NOMO-1 (cell line): ENCODE measurements around the gene C19orf25.
"Not testable (repeated sequence)": the region's sequence is repeated elsewhere in the genome, so short reads cannot be mapped to it uniquely, and the experiment has no call there.

Experiments used
- DNase-seq, 2 experiments: peaks; one replicate each; lab custom pipeline; 2025; ENCODE audit not compliant: unreplicated experiment in 2 of 2; lab: John Stamatoyannopoulos, UW

Gene C19orf25

GRCh38 chr19:1478934-1479707, at the start of gene C19orf25:
Gene C19orf25 (minus strand): TSS chr19:1479215. CDS start chr19:1478903, 312 bp downstream.
- DNase-seq: peak; percentile 93 to 95

GRCh38 chr19:1527650-1528309, 48.8 kb upstream of the C19orf25 start:
- DNase-seq: no peak

- no peak for DNase-seq
Measured at GRCh38 chr19:1526979-1527649, 48.1 kb upstream of the C19orf25 start.

DNA sequence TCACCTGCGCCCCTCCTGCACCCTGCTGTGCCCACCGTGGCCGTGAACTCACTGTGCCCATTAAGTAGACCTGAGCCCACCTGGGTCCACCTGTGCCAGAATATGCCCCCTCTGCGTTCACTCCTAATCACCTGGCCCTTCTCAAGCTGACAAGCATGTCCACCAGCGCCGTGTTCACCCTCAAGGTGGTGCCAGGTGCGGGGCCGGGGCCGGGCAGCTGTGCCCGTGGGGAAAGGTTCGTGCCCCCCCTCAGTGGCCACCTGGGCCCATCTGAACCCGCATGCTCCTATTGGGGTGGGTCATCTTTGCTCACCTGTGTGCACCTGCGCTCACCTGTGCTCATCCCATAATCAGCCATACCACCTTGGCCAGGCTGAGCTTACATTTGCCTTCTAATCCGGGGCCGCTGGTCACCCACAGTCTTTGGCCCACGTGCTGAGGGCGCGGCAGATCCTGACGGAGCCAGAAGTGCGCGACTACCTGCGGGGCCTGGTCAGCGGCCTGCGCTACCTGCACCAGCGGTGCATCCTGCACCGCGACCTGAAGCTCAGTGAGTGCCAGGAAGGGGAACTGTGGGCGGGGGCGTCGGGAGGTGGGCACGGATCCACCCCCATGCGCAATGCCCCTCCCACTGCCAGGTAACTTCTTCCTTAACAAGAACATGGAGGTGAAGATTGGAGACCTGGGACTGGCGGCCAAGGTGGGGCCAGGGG, 47.2 kb upstream of the C19orf25 start:
- no peak for DNase-seq

DNA sequence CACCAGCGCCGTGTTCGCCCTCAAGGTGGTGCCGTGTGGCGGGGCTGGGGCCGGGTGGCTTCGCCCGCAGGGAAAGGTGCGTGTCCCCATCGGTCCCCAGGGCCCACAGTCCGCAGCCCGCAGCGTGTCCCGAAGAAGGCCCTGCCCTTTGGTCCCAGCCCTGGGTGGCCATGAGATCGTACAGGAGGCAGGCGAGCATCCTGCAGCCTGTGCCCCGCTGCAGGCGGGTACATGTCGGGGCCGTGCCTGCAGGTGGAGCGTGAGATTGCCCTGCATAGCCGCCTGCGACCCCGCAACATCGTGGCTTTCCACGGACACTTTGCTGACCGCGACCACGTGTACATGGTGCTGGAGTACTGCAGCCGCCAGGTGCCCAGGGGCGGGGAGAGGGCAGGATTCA, 46.3 kb upstream of the C19orf25 start:
- DNase-seq: no peak

DNA sequence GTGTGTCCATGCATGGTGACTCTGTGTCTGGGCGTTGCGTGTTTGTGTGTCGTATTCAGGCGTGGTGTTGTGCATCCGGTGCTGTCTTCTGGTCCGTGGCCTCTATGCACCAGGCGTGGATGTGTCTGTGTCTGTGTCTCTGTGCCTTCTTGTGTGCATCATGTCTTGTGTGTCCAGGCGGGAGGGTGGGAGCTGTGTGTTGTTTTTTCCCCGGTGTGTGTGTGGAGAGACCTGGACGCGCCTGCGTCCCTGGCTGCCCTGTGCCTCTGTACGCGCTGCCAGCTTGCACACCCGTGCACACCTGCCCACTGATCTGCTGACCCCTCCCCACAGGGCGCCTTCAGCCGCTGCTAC, 45.9 kb upstream of the C19orf25 start:
- DNase-seq: no peak

DNA sequence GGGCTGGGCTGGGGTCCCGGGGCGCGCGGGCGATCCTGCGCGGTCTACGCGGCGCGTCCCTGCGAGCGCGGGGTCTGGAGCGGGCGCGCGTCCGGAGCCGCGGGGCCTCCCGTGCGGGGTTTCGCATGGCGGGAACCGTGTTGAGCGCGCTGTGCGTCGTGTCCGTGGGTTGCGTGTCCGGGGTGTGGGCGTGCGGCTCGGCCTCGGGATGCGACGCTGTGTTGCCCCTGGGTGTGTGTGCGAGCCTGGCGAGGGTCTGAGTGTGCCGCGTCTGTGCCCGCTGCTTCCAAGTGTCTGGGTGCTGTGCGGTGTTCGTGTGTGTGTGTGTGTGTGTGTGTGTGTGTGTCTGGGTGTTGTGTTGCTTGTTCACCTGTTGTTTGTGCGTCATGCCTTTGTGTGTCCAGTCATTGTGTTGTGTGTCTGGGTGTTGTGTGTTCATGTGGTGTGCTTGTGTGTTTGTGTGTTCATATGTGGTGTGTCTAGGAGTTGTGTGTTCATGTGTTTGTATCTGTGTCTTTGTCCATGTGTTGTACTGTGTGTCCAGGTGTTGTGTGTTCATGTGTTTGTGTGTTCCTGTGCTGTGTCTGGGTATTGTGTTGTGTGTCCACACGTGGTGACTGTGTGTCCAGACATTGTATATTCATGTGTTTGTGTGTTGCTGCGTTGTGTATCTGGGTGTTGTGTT, 45.4 kb upstream of the C19orf25 start:
- DNase-seq: no peak

DNA sequence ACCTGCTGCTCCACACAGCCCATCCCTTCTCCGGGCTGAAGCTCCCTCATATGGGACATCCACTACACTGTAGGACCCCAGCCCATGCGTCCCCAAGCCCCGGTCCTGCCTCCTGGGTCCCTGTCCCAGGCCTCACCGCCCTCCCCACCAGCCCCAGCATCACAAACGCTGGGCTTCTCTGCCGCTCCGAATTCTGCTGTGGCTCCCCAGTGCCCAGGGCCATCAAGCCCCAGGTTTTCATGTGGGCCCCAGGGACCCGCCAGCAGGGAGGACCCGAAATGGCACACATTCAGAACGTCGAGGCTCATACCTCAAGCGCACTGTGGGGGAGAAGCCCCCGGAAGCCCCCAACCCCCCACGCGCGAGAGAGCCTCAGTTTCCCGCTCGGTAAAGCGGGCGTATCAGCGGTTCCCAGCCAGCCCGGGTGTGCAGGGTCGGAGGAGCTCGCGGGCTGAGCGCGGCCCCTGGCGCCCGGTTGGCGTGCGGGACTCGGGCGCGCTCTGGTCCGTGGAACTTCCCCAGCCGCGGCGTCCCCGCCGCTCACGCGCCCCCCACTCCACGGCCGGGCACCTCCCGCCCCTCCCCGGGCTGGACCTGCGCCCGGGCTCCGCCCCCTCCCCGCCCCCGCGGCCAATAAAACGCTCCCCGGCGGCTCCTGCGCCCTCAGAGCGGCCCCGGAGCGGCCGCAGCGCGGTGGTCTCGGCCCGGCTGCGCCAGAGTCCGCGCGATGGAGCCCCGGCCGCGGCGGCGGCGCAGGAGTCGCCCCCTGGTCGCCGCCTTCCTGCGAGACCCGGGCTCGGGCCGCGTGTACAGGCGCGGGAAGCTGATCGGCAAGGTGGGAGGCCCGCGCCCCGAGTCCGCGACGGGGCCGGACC, 44.6 kb upstream of the C19orf25 start, which contains the start of gene PLK5:
Gene PLK5, plus strand, starts transcription at position 666 of the 875 bp plus-strand sequence. CDS start 2,920 bp downstream, outside the sequence.
- no peak for DNase-seq

DNA sequence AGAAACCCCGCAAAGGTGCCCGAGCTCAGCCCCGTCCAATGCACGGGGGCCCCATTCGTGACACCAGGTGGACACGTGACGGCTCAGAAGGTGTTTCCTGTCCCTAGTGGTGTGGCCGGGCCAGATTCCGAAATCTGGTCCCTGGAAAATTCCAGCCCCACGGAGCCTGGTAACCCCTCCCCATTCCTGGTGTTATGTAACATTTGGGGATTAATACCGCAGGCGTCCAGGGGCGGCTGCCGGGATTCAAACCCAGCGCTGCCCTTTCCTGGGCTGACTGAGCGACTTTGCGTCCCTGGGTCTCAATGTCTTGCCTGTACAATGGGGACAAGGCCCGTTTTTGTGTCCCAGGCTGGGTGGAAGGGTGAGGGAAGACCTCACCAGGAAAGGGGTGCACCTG, 43.8 kb upstream of the C19orf25 start:
- no peak for DNase-seq

- no peak for DNase-seq
Measured at GRCh38 chr19:1522061-1522460, 43.0 kb upstream of the C19orf25 start.

DNA sequence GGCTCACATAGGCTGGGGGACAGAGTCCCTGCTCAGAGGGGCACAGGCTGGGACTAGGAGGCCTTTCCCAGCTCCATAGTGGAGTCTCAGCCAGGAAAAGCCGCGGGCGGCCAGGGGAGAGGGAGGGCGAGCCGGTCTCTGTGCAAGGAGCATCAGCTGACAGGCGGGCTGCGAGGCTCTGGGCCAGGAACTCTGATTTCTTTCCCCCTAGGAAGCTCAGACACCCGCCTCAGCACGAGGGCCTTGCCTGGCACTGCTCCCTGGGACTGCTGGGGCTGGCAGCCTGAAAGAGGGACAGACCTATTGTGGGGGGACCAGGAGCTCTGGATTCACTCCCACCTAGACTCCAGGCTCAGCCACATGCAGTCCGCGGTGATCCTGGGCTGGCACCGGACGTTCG, 42.6 kb upstream of the C19orf25 start:
- no peak for DNase-seq

DNA sequence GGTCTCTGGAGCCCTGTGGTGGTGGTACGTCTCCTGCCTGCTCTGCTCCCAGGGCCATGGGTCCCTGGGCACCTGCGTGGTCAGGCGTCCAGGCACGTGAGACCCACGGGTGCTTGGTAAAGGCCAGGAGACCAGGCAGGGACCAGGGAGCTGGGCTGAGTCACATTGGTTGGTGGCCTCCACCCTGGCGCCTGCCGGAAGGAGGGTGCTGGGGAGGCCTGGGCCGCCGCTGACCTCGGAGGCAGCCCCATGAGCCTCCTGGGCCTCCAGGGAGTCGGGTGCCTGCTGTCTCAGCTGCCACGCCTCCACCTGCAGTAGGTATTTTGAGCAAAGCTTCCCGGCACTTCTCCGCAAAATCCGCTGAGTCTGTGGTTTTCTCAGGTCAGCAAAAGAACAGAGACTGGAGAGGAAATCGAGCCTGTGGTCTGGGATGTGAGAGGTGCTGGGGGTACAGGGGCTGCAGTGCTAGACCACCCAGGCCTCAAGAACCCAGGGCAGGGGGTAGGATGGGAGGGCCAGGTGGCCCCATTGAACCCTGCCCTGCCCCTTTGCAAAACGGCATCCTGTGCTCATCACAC, 41.3 kb upstream of the C19orf25 start:
- DNase-seq: no peak

DNA sequence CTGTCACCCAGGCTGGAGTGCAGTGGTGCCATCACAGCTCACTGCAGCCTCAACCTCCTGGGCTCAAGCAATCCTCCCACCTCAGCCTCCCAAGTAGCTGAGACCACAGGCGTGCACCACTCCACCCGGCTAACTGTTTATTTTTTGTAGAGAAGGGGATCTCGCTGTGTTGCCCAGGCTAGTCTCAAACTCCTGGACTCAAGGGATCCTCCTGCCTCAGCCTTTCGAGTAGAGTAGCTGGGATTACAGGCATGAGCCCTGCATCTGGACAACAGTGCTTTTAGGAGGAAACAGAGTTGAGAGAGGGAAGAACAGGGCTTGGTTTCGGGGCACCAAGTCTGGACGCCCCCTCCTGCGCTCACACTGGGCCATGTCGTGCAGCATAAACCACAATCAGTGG, 40.8 kb upstream of the C19orf25 start:
- not testable (repeated sequence) for DNase-seq

DNA sequence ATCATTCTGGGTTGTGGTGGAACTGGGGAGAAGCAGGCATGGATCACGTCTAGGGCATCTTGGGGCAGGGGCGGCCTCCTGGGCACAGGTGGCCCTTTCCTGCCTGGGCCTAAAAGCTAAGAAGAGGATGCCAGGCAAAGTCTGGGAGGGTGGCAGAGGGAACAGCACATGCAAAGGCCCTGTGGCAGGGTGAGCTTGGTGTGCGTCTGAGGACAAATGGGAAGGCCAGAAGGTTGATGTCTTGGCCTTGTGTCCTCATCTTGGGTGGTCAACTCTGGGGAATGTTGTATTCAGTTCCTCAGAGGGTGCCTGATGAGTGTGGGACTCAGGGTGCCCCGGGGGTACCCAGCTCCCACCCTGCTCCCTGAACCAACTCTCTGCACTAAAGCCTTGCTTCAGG, 39.5 kb upstream of the C19orf25 start:
- no peak for DNase-seq

DNA sequence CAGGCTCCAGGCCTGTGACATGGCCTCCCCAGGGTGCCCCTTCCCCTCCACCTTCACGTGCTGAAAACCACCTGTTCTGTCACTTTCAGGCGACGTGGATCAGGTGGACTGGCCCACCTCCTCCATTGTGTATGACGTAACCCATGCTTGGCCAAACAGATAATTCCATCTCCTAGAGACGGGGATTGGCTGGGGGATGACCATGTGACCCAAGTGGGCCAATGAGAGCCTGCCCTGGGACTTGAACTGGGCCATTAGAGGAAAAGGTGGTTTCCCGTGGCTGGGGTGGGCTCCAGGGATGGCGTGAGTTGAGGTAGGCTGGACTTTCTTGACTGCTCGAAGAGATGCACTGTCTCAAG, 37.4 kb upstream of the C19orf25 start:
- no peak for DNase-seq

DNA sequence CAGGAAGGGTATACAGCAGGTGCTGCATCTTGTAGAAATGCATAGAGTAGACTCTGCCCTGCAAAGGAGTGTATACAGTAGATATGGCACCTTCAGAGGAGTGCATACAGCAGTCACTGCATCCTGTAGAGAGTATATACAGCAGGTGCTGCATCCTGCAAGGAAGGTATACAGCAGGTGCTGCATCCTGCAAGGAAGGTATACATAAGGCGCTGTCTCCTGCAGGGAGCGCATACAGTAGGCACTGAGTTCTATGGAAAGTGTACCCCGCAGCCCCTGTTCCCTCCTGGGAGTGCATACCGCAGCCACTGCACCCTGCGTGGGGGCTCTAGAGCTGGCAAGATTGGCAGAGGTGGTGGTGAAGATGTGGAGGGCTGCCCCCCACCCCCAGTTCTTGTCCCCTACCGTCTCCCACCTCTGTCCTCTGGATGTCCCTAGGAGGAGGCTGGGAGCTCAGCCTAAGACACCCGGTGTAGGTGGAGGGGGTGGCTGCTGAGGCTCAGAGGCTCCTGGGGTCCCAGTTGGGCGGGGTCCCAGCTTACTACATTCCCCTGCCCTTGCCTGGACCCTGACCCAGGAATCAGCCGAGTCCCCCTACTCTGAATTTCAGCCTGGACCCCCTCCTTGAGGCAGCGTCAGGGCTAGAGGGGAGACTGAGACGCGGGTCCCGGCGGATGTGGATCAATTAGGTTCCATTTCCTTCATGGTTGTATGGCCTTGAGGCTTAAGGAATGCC, 36.1 kb upstream of the C19orf25 start:
- no peak for DNase-seq

DNA sequence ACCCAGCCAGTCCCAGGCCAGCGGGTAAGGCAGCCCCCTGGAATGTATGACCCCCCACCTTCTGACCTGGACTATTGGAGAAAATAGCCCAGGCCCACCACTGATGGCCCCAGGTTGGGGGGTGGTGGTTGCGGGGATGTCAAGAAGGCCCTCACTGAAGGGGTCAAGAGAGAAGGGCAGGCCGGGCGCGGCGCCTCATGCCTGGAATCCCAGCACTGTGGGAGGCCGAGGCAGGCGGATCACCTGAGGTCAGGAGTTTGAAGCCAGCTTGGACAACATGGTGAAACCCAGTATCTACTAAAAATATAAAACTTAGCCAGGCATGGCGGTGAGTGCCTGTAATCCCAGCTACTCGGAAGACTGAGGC, 35.3 kb upstream of the C19orf25 start:
- no peak for DNase-seq

DNA sequence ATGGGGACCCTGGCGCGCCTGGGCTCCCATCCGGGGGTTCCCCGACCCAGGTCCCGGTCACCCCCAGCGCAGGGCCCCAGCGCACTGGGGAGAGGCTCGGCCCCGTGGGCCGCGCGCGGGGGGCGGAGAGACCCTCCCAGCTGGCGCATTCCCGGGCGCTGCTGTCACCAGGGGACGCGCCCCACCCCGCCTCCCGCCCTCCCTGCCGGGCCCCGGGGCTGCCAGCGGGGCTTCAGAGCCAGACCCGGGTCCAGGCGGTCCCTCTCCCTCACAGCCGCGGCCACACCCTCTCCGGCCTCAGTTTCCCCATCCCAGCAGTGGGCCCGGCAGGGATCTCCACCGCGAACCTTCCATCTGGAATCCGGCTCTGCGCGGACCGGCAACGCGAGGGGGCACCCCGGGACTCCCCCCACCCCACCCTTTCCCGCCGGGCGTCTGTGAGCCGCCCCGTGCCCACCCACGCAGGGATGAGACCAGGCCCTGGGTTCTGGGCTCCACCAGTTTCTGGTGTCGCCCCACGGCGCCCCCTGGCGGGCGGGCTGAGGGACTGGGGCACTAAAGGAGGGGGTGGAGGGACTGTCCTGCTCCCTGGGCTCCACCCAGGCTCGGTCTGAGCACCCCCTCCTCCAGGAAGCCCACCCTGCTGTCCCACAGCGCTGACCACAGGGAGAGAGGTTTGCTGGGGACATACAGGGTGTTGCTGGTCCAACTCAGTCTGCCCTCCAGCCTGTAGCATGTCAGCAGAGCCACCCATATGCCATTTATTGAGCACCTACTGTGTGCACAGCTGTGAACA, 34.7 kb upstream of the C19orf25 start:
- peak; percentile 56 to 76 for DNase-seq
